H9 (cell line): ENCODE data around the gene TPT1. TPM values are rescaled to one million over a fixed set of nuclear protein-coding genes. Genes with fewer than 3 reads are reported as not detected.

Experiments
- DNase-seq: peaks from one replicate; pipeline ENCODE4 v3.0.0-alpha.2; 2017
- H2AFZ ChIP-seq: one replicate; pipeline ENCODE4 v1.6.1; 2013; ENCODE audit warnings: mild to moderate bottlenecking, low read length, control low read depth, moderate library complexity
- H2AK5ac ChIP-seq: 2 replicates; pipeline ENCODE4 v1.6.1; 2013; ENCODE audit warnings: low read length, control low read depth, mixed read lengths; ENCODE audit not compliant: insufficient read length
- H2BK120ac ChIP-seq: one replicate; pipeline ENCODE4 v1.6.1; 2013; ENCODE audit warnings: low read depth, mild to moderate bottlenecking, low read length, control low read depth, inconsistent platforms; ENCODE audit not compliant: poor library complexity, severe bottlenecking
- H2BK12ac ChIP-seq: 2 replicates; pipeline ENCODE4 v1.6.1; 2013; ENCODE audit warnings: low read length, control low read depth, mixed read lengths, low read depth; ENCODE audit not compliant: insufficient read length
- H2BK15ac ChIP-seq: 2 replicates; pipeline ENCODE4 v1.6.1; 2013; ENCODE audit warnings: low read depth, low read length, control low read depth
- H2BK20ac ChIP-seq: one replicate; pipeline ENCODE4 v1.6.1; 2013; ENCODE audit warnings: low read depth, mild to moderate bottlenecking, low read length, control low read depth, inconsistent platforms; ENCODE audit not compliant: poor library complexity, severe bottlenecking
- H2BK5ac ChIP-seq: 2 replicates; pipeline ENCODE4 v1.6.1; 2013; ENCODE audit warnings: low read length, control low read depth, mixed read lengths; ENCODE audit not compliant: insufficient read length
- H3K14ac ChIP-seq: 2 replicates; pipeline ENCODE4 v1.6.1; 2013; ENCODE audit warnings: low read length, control low read depth; ENCODE audit not compliant: insufficient read depth
- H3K18ac ChIP-seq: 2 replicates; pipeline ENCODE4 v1.6.1; 2013; ENCODE audit warnings: low read depth, mild to moderate bottlenecking, mixed read lengths, low read length, control low read depth; ENCODE audit not compliant: insufficient read length
- H3K23ac ChIP-seq: 2 replicates; pipeline ENCODE4 v1.6.1; 2013; ENCODE audit warnings: low read length, control low read depth, mixed read lengths, low read depth; ENCODE audit not compliant: insufficient read length
- H3K23me2 ChIP-seq: 2 replicates; pipeline ENCODE4 v1.6.1; 2013; ENCODE audit warnings: low read depth, mild to moderate bottlenecking, mixed read lengths, low read length, control low read depth; ENCODE audit not compliant: insufficient read length, poor library complexity, severe bottlenecking
- H3K27ac ChIP-seq: 2 replicates; pipeline ENCODE4 v1.5.1; 2013; ENCODE audit warnings: low read length, control low read depth, mixed read lengths, low read depth; ENCODE audit not compliant: insufficient read length
- H3K27me3 ChIP-seq: 2 replicates; pipeline ENCODE4 v1.6.1; 2013; ENCODE audit warnings: low read length, control low read depth, inconsistent platforms; ENCODE audit not compliant: insufficient read depth
- H3K4ac ChIP-seq: 2 replicates; pipeline ENCODE4 v1.6.1; 2013; ENCODE audit warnings: low read depth, mild to moderate bottlenecking, control low read depth, inconsistent platforms, low read length, moderate library complexity
- H3K4me1 ChIP-seq: 2 replicates; pipeline ENCODE4 v1.6.1; 2013; ENCODE audit warnings: low read length, control low read depth, inconsistent platforms; ENCODE audit not compliant: insufficient read depth
- H3K4me2 ChIP-seq: 2 replicates; pipeline ENCODE4 v1.6.1; 2013; ENCODE audit warnings: low read length, control low read depth, mixed read lengths; ENCODE audit not compliant: insufficient read length, insufficient read depth
- H3K56ac ChIP-seq: 2 replicates; pipeline ENCODE4 v1.6.1; 2013; ENCODE audit warnings: low read depth, mild to moderate bottlenecking, mixed read lengths, low read length, control low read depth; ENCODE audit not compliant: insufficient read length
- H3K79me1 ChIP-seq: 2 replicates; pipeline ENCODE4 v1.6.1; 2013; ENCODE audit warnings: low read depth, mild to moderate bottlenecking, moderate library complexity, low read length, control low read depth, inconsistent platforms; ENCODE audit not compliant: insufficient read depth, poor library complexity, severe bottlenecking
- H3K79me2 ChIP-seq: 2 replicates; pipeline ENCODE4 v1.6.1; 2013; ENCODE audit warnings: low read length, control low read depth, inconsistent platforms; ENCODE audit not compliant: insufficient read depth
- H3K9ac ChIP-seq: 2 replicates; pipeline ENCODE4 v1.6.1; 2013; ENCODE audit warnings: low read length, control low read depth, mixed read lengths; ENCODE audit not compliant: insufficient read length; ENCODE audit errors: extremely low read depth
- H3K9me3 ChIP-seq: one replicate; pipeline ENCODE4 v1.6.1; 2013; ENCODE audit warnings: low read depth, low read length, inconsistent platforms; ENCODE audit not compliant: control insufficient read depth
- H3T11ph ChIP-seq: one replicate; pipeline ENCODE4 v1.6.1; 2013; ENCODE audit warnings: mild to moderate bottlenecking, low read length, control low read depth, inconsistent platforms
- H4K20me1 ChIP-seq: one replicate; pipeline ENCODE4 v1.6.1; 2013; ENCODE audit not compliant: control insufficient read depth, insufficient read length, insufficient read depth
- H4K5ac ChIP-seq: 2 replicates; pipeline ENCODE4 v1.6.1; 2013; ENCODE audit warnings: low read depth, mild to moderate bottlenecking, mixed read lengths, low read length, control low read depth; ENCODE audit not compliant: insufficient read length
- H4K8ac ChIP-seq: replicated peaks from 2 replicates; pipeline ENCODE4 v1.6.1; 2013; ENCODE audit warnings: low read length, control low read depth, mixed read lengths, low read depth; ENCODE audit not compliant: insufficient read length
- H4K91ac ChIP-seq: 2 replicates; pipeline ENCODE4 v1.6.1; 2013; ENCODE audit warnings: low read depth, mild to moderate bottlenecking, moderate library complexity, mixed read lengths, low read length, control low read depth; ENCODE audit not compliant: insufficient read length
- H3K27ac Mint-ChIP-seq, 3 experiments: 2 replicates in 2 of 3; 3 replicates in 1 of 3; pipeline ENCODE4 v1.8.0; 2020 to 2021; ENCODE audit warnings: mixed read lengths in 3 of 3, mild to moderate bottlenecking in 1 of 3, moderate library complexity in 1 of 3
- H3K27me3 Mint-ChIP-seq: 2 replicates; pipeline ENCODE4 v1.8.0; 2021; ENCODE audit warnings: low read depth, mild to moderate bottlenecking, moderate library complexity, mixed read lengths
- H3K36me3 Mint-ChIP-seq, 3 experiments: 2 replicates in 2 of 3; 3 replicates in 1 of 3; pipeline ENCODE4 v1.8.0; 2020 to 2021; ENCODE audit warnings: low read depth in 3 of 3, mixed read lengths in 3 of 3; ENCODE audit not compliant: insufficient read depth in 1 of 3
- H3K4me1 Mint-ChIP-seq, 2 experiments: 2 replicates each; pipeline ENCODE4 v1.8.0; 2020; ENCODE audit warnings: mixed read lengths in 2 of 2
- H3K4me3 Mint-ChIP-seq, 2 experiments: 2 replicates in 1 of 2; 3 replicates in 1 of 2; pipeline ENCODE4 v1.8.0; 2020 to 2021; ENCODE audit warnings: mild to moderate bottlenecking in 2 of 2, mixed read lengths in 2 of 2, moderate library complexity in 1 of 2
- H3K9me3 Mint-ChIP-seq, 2 experiments: 2 replicates in 1 of 2; 3 replicates in 1 of 2; pipeline ENCODE4 v1.8.0; 2020; ENCODE audit warnings: mild to moderate bottlenecking in 2 of 2, mixed read lengths in 2 of 2, moderate library complexity in 1 of 2
- CTCF ChIP-seq: fragments of 200-600 bp; sonication (generic); conservative IDR thresholded peaks from 3 replicates; pipeline ENCODE4 v1.8.0; 2021; ENCODE audit warnings: antibody characterized with exemption, mild to moderate bottlenecking
- WGBS: extraction: QIAGEN DNeasy Blood & Tissue Kit; methylation state at CpG from one replicate; pipeline ENCODE4 v1.1.7; 2013; ENCODE audit warnings: missing lambda C conversion rate, low lambda C conversion rate, mixed read lengths; ENCODE audit not compliant: insufficient read length; ENCODE audit errors: extremely low coverage; 5-methylcytosine and 5-hydroxymethylcytosine counted together
- total RNA-seq: library from RNA; stranded (reverse); gene quantifications from 2 replicates; pipeline ENCODE4 v1.2.1, GENCODE V29; 2021

The TPT1 gene
- total RNA-seq, 1 experiment from 2014 or later: 2,205 TPM

GRCh38 chr13:45356966-45357672 is 16.1 kb upstream of the TPT1 start:
- H2BK120ac ChIP-seq: no peak overlapping the region
- no peaks in the 10 kb centered on the region for H3K27me3 ChIP-seq
- TF ChIP-seq CTCF: no peak
- no peaks in the 10 kb centered on the region for H3K79me2 ChIP-seq
- no peaks in the 10 kb centered on the region for H3K79me1 ChIP-seq
- Mint-ChIP-seq H3K27ac (peak overlapping the region in 2 of 3 experiments; percentile 34 to 74; a peak in 2 of 7 replicates), H3K27me3 (no peaks in the 10 kb centered on the region), H3K4me1 (peaks cover 0 to 3% of the 10 kb centered on the region in 2 experiments; a peak in 1 of 4 replicates), H3K36me3 (peaks cover 25 to 48% (median 48%) of the 10 kb centered on the region in 3 experiments), H3K4me3 (no peak overlapping the region), H3K9me3 (peaks cover 0 to 3% of the 10 kb centered on the region in 2 experiments; a peak in 1 of 5 replicates)
- no peaks in the 10 kb centered on the region for H3K23me2 ChIP-seq
- no peak overlapping the region for H3K23ac ChIP-seq
- no peak overlapping the region for H3T11ph ChIP-seq
- H4K5ac ChIP-seq: no peak overlapping the region
- H2AFZ ChIP-seq: no peak overlapping the region
- H4K8ac ChIP-seq: no peak overlapping the region
- no peaks in the 10 kb centered on the region for H4K20me1 ChIP-seq
- H3K18ac ChIP-seq: no peak overlapping the region
- no peak overlapping the region for H3K9ac ChIP-seq
- H2BK20ac ChIP-seq: no peak overlapping the region
- H2BK12ac ChIP-seq: no peak overlapping the region
- no peak overlapping the region for H3K4me2 ChIP-seq
- DNase-seq: no peak
- H3K4me1 ChIP-seq: no peaks in the 10 kb centered on the region
- WGBS: no CpG with 5 or more reads among the region's 7 CpGs
- no peak overlapping the region for H3K14ac ChIP-seq
- no peaks in the 10 kb centered on the region for H3K9me3 ChIP-seq
- no peak overlapping the region for H2BK5ac ChIP-seq
- no peak overlapping the region for H2AK5ac ChIP-seq
- no peak overlapping the region for H3K27ac ChIP-seq
- H3K4ac ChIP-seq: no peak overlapping the region
- no peak overlapping the region for H2BK15ac ChIP-seq
- no peak overlapping the region for H3K56ac ChIP-seq
- H4K91ac ChIP-seq: no peak overlapping the region
